CD4-positive, alpha-beta T cell treated with Interleukin-15 for 4 hours (primary cell): ENCODE data around the gene KANK4.
"Not testable (repeated sequence)": the region's sequence is repeated elsewhere in the genome, so short reads cannot be mapped to it uniquely, and the experiment has no call there.

Source experiments
- DNase-seq: peaks from one replicate; pipeline ENCODE4 v3.0.0-alpha.2; 2020; ENCODE audit warnings: low spot score

The KANK4 gene

DNA sequence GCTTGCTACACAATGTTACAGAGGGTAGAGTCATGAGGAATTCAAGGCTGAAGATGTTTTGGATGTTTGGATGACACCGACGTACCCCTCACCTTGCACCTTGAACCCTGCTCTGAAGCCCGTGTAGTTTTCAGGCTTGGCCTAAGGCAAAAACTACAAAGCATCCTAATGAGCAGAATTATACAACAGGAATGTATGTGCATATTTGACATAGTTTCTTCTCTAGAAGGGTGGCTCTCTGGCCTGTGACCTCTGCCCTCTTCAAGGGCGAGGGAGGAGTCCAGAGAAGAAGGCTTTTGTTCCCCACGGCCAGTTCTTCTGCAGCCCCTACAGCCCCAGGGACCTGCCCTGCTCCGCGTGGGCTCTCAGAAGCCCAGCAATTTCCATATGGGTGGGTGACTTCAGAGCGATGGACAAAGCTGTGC is 81.3 kb downstream of the KANK4 start:
- no peak for DNase-seq

DNA sequence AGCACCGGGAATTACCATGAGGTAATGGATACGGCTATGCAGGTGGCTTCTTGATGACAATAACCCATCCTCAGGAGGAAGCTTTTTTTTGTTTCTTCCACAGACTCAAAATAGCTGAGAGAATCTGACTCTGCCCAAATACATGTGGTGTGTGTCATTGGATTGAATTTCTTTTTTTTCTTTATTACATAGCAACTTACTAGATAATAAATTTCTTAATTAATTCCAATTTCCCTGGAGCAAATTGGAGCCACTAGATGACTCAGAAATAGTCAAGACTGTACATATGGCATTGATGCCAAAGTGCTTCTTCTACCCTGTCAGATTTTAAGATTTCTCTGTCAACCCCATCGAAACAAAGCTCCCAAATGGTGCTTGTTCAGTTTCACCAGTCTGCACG is 81.9 kb downstream of the KANK4 start:
- no peak for DNase-seq

DNA sequence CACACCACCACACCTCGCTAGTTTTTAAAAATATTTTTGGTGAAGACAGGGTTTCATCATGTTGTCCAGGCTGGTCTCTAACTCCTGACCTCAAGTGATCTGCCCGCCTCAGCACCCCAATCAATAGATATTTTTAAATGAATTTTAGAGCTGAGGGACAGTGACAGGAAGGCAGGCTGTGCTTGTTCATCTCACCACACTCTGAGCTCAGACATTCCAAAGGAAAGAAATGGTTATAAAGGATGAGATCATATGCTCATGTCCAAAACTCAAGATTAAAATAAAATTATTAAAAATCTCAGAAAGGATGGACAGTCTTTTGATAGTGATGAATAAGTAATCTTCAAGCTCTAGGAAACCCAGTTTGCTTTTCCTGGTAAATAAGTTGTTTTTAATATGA is 83.7 kb downstream of the KANK4 start:
- DNase-seq: no peak

DNA sequence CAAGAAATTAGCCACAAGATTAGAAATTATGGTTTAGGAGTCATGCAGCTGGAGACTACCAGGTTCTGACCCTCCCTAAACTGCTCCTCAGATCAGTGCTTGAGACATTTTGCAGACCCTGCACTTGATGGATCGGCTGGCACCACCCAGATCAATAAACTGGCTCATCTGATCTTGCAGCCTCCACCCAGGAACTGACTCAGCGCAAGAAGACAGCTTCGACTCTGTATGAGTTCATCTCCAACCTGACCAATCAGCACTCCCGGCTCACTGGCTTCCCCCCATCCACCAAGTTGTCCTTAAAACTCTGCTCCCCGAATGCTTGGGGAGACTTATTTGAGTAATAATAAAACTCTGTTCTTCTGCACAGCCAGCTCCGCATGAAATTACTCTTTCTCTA is 84.5 kb downstream of the KANK4 start:
- DNase-seq: no peak

DNA sequence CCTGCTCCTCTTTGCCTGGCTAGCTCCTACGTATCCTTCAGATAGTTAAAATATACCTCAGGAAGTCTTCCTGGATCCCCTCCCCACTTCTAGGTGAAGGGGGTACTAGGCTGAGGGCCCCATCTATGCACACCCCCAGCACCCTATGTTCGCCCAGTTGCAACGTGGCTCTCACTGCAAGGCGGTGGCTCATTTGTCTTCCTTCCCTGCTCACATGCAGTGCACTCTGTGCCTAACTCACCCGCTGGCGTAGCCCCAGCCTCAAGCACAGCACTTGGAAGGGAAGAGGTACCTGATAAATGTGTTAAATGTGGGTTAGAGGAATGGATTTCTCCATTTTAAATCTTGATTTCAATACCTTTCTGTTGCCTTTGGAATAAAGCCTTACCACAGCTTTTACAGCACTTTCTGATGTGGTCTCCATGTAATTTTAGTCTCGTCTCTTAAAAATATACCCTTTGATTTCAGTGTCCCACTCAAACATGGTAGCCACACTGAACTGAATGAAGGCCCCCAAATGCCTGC is 85.2 kb downstream of the KANK4 start:
- no peak for DNase-seq

GRCh38 chr1:62232871-62233278 is 86.4 kb downstream of the KANK4 start:
- no peak for DNase-seq

GRCh38 chr1:62230718-62231117 is 88.5 kb downstream of the KANK4 start:
- DNase-seq: no peak

GRCh38 chr1:62229932-62230331 is 89.3 kb downstream of the KANK4 start:
- DNase-seq: no peak

DNA sequence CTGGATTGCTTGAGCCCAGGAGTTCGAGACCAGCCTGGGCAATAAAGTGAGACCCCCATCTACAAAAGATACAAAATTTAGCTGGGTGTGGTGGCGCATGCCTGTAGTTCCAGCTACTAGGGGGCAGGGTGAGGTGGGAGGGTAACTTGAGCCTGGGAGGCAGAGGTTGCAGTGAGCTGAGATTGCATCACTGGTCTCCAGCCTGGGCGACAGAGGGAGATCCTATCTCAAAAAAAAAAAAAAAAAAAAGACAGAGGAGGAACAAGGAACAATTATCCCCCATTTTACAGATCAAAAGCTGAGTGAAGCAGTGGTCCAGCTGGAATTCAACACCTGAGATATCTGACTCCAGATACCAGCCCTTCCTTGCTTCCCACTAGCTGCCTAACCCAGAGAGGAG is 89.8 kb downstream of the KANK4 start:
- DNase-seq: no peak

DNA sequence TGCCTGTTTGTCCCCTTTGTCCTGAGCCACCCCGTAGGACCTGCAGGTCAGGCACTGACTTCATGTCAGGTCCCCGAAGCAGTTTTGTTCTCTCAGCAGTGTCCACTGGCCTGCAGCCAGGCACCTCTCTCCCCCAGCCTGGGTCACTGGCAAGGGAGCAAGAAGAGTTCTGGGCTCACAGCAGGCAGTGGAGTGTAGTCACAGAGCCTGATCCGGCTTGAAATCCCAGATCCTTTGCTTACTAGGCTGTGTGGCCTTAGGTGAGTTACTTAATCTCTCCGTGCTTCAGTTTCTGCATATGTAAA is 90.4 kb downstream of the KANK4 start:
- DNase-seq: no peak

DNA sequence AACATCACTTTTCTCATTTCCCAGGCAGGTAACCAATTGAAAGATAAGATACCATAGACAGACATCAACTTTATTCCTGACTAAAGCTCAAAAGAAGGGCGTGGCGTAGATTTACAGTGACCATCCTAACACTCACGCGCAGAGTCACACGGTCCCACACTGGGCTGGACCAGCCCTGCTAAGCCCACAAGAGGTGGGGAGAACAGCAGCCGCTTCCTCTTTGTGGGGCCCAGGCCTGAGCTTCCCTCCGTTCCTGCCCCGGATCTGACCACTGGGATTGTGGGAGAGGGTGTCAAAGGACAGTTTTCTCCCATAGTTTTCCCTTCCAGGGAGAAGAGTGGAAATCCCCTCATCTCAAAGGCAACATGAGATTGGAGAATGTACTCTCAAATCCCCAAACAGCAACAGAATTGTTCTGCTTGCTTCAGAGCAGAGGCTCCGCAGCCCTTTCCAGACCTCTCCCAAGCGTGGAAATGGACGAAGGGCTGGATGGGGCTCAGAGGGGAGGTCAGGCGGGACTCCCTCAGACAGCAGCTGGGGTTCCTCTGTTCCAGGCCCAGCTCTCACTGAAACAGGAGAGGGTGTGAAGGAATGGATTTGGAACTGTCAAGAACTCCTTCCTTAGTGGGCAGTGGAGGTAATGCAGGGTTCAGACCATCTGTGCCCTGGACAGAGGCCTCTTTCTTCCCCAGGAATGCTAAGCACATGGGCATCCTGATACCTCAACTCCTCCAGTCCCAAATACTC is 90.9 kb downstream of the KANK4 start:
- no peak for DNase-seq

DNA sequence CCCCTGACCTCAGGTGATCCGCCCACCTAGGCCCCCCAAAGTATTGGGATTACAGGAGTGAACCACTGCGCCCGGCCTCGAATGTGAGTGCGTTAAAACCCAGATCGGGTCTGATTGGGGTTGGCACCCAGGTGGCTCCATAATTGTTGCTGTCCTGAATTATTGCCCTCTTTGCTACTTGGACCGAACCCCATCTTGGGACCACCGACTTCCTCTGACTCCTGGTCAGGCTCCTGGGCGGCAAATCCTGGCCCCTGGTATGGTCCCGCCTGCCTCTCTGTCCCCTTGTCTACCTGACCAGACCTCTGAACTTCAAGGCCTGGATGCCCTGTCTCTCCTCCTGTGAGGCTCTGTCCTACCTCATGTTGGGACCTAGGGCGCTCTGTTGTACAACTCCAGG is 91.7 kb downstream of the KANK4 start:
- no peak for DNase-seq

GRCh38 chr1:62224182-62224581 is 95.1 kb downstream of the KANK4 start:
- DNase-seq: no peak

- DNase-seq: no peak
Observed at GRCh38 chr1:62222321-62222720, 96.9 kb downstream of the KANK4 start.

GRCh38 chr1:62221171-62221570 is 98.1 kb downstream of the KANK4 start:
- no peak for DNase-seq

DNA sequence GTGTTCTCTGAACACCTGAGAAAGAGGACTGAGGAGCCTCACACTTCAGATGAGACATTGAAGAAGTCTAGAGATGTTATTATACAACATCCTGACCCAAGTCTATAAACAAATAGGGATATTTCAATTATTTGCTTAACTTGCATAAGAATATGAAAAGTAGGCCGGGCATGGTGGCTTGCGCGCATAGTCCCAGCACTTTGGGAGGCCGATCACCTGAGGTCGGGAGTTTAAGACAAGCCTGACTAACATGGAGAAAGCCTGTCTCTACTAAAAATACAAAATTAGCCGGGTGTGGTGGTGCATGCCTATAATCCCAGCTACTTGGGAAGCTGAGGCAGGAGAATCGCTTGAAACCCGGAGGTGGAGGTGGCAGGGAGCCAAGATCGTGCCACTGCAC is 98.8 kb downstream of the KANK4 start:
- DNase-seq: not testable (repeated sequence)

GRCh38 chr1:62218604-62219003 is 100.6 kb downstream of the KANK4 start:
- no peak for DNase-seq

DNA sequence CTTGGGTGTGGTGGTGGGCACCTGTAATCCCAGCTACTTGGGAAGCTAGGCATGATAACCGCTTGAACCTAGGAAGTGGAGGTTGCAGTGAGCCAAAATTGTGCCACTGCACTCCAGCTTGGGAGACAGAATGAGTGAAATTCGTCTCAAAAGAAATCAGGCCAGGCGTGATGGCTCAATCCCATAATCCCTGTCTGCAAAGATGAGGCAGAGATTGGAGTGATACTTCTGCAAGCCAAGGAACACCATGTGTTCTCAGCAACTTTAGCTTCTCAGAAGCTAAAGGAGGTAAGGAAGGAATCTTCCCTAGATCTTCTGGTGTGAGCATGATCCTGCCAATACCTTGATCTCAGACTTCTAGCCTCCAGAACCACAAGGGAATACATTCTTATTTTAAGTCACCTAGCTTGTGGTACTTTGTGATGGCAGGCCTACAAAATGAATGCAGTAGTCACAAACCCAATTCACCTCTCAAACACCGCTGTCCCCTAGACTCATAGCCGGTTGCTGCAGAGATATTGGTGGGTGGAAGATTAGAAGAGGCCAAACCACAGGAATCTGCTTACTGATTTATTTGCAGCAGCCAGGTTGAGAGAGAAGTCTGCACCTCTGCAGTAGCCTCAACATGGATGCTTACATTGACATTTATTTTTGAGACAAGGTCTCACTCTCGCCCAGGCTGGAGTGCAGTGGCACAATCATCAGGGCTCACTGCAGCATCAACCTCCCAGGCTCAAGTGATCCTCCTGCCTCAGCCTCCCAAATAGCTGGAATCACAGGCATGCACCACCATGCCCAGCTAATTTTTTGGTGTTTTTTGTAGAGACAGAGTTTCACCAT is 105.9 kb downstream of the KANK4 start:
- no peak for DNase-seq

- DNase-seq: no peak
Observed at GRCh38 chr1:62212411-62212810, 106.8 kb downstream of the KANK4 start.

GRCh38 chr1:62210960-62211359 is 108.3 kb downstream of the KANK4 start:
- DNase-seq: no peak

GRCh38 chr1:62209931-62210595 is 109.2 kb downstream of the KANK4 start:
- DNase-seq: no peak

DNA sequence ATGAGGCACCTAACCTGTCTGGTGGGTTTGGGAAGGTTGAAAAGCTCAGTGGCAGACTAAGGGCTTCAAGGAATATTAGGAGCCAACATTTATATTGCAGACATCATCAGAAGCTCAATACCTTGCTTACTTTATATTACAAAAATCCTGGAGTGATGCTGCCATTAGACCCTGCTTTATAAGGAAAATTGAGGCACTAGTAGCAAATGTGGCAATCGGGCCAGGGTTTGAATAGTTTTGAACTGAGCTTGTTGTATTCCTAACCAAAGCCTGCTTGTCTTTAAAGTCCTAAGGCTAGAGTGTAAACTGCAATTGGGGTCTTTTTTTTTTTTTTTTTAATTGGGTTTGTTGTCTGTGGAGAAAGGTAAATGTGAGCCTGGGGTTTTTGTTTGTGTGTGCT is 110.3 kb downstream of the KANK4 start:
- no peak for DNase-seq

- no peak for DNase-seq
Observed at GRCh38 chr1:62208087-62208486, 111.1 kb downstream of the KANK4 start.
